Measurements from ENCODE around the gene LTBP2.
A peak's percentile ranks its signal among the peaks of the same experiment; 100 is the strongest.

LTBP2 gene

GRCh38 chr14:74619672-74620131, 7.7 kb upstream of the LTBP2 start:
- TF ChIP-seq, protein P1, sequence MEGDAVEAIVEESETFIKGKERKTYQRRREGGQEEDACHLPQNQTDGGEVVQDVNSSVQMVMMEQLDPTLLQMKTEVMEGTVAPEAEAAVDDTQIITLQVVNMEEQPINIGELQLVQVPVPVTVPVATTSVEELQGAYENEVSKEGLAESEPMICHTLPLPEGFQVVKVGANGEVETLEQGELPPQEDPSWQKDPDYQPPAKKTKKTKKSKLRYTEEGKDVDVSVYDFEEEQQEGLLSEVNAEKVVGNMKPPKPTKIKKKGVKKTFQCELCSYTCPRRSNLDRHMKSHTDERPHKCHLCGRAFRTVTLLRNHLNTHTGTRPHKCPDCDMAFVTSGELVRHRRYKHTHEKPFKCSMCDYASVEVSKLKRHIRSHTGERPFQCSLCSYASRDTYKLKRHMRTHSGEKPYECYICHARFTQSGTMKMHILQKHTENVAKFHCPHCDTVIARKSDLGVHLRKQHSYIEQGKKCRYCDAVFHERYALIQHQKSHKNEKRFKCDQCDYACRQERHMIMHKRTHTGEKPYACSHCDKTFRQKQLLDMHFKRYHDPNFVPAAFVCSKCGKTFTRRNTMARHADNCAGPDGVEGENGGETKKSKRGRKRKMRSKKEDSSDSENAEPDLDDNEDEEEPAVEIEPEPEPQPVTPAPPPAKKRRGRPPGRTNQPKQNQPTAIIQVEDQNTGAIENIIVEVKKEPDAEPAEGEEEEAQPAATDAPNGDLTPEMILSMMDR (IDR thresholded peaks at IDR 0.05; ENCODE audit: insufficient read depth, low read depth, low read length, missing control alignments): no peak
- no peak overlapping the region for H3K4me3 ChIP-seq (ENCODE audit: low read depth, low read length)
- no peak for DNase-seq (ENCODE audit: low read depth)

DNA sequence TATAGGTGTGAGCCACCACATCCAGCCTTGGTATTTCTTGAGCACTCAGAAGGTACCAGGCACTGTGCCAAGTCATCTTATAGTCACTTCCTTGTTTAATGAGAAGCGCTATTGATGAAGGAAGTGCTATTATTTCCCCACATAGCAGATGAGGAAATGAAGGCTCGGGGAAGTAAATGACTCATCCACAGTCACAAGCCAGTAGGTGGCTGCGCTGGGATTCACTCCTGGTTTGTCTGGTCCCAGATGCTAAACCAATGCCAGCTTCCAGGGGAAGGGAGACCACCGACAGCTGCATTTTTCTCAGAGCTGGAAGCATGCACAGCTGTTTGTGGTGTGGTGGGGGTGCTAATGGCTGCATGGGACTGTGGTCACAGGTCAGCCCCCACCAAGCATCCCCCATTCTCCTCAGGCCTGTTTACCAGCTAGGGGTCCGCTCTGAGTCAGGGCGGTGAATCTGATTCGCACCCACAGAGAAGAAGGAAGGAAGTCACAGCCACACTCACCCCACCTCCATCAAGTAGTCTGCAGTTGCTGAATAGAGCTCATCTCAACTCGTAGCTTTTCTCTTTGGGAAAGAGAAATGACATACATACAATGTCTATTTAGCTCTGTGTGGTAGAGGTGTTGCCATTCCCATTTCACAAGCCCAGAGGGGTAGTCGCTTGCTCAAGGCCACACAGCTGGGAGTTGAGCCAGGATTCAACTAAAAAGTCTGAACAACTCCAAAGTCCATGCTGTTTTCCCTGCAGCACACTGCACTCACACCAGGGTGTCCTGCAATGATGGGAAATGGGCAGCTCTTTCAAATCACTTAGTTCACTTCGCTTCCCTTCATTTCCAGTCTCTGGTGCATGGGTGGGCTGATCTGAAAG, 6.3 kb upstream of the LTBP2 start:
- TF ChIP-seq, protein P1 (IDR thresholded peaks at IDR 0.05; ENCODE audit: insufficient read depth, low read depth, low read length, missing control alignments): no peak
- H3K4me3 ChIP-seq (ENCODE audit: low read depth, low read length): no peak overlapping the region
- peak; percentile 43 for DNase-seq (ENCODE audit: low read depth)

DNA sequence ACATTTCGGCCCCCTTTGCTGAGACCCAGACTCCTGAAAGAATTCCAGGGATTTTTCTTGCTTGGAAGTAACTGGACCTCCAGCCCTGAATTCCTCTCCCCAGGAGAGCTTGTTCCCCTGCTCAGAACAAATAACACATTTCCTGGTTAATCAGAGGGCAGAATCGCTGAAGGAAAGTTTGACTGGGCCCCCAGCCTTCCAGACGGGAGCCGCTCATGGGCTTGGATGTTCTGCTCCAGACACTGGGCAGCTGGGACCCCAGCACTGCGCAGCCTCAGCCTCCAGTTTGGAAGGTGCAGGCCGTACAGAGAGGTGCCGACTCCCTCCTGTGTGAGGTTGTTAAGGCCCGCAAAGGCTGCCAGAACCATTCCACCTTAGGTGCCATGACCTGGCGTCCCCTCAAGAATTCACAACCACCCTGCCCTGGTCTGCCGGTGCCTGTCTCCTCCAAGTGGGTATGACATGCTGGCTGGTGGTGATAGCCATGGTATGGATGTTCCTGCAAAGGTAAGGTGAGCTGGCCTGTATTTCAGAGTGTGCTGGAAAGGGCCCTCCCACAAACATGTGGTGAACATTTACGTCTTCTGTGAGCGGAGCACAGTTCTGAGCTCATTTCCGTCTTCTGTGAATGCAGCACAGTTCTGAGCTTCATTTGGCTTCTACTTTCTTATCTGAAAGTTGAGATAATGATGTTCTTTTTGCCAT, 5.1 kb upstream of the LTBP2 start:
- no peak overlapping the region for H3K4me3 ChIP-seq (ENCODE audit: low read depth, low read length)
- no peak for DNase-seq (ENCODE audit: low read depth)
- TF ChIP-seq, protein P1 (IDR thresholded peaks at IDR 0.05; ENCODE audit: insufficient read depth, low read depth, low read length, missing control alignments): no peak

DNA sequence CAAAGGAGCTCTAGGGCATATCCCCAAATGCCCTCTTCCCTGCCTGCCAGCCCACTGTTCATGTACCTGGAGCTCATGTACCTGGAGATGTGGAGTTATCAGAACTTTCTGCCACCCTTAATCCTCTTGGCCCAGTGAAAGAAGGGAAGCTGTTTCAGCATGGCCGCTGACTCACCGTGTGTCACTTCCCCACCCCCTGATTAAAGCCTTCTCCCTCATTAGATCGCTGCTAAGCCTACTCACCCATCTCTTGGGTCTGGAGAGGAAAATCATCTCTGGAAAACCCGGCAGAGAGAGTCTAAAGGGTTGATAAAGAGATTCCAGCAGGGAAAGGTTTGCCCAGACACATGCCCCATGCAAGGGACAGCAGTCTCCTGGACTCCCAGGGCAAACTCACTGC, 4.5 kb upstream of the LTBP2 start:
- H3K4me3 ChIP-seq (ENCODE audit: low read depth, low read length): no peak overlapping the region
- no peak for DNase-seq (ENCODE audit: low read depth)

DNA sequence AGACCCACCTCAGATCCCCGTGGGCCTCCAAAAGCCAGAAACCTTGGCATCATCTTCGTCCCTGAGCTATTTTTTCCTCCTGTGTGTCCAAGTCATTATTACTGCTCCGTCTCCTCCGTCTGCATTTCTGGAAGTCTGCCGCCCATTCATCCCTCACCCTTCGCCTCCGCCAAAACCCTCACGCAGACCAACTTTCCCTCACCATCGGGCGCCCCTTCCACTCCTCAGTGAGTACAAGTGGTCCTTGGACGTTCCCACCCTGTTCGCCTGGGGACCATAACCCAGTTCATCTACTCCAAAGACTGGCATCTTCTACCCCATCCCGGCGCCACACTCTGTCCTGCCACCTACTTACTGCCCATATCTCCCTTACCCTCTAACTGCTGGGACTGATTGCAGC, 3.7 kb upstream of the LTBP2 start:
- TF ChIP-seq, protein P1 (IDR thresholded peaks at IDR 0.05; ENCODE audit: insufficient read depth, low read depth, low read length, missing control alignments): no peak
- no peak for DNase-seq (ENCODE audit: low read depth)
- no peak overlapping the region for H3K4me3 ChIP-seq (ENCODE audit: low read depth, low read length)

More for the DNA sequence above, 4.5 kb upstream of the LTBP2 start:
- TF ChIP-seq, protein P1 (IDR thresholded peaks at IDR 0.05; ENCODE audit: insufficient read depth, low read depth, low read length, missing control alignments): no peak

DNA sequence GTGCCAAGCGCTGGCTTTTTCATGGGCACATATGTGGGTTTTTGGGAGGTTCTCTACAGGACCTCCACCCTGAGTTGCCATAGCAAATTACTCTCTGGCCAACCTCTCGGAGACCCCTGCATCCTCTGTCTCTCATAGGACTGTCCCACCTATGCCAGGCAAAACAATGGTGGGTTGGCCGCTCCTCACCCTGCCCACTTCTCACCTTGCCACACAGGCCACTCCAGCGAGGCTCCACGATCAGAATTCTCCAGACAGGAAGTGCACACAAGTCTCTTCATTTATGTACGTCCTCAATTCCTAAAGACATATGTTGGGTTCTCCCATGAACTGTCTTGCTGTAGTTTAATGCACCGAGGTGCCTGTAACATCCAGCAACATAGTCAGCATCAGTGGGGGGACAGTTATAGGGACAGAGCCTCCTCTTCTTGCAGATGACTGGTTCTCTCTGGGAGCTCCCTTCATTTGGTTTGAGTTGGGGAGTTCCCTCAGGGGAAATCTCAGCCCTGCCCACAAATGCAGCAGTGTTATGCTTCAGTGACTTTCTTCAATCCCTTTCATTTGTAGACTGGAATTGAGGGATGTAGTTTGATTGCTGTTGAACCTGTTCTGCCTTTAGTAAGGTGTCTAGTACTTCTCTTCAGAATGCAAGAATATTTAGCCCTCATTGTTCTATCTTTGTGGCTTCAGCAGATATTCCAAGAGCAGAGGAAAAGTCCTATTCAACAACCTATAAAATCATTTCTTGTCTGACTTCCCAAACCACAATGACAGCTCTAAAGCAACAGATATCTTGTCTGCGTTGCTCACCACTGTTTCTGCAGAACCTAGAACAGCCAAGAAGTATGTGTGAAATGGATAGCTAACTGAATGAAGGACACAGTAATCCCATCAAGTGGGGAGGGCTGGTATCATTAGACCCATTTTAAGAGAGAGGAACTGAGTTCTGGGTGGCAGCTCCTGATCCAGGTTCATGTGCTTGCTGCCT, 2.8 kb upstream of the LTBP2 start:
- TF ChIP-seq, protein P1 (IDR thresholded peaks at IDR 0.05; ENCODE audit: insufficient read depth, low read depth, low read length, missing control alignments): no peak
- DNase-seq (ENCODE audit: low read depth): peak; percentile 50
- no peak overlapping the region for H3K4me3 ChIP-seq (ENCODE audit: low read depth, low read length)

Data from GM12865 (cell line).